ENCODE measurements around the gene TIAM2. TPM values are rescaled to one million over a fixed set of nuclear protein-coding genes. Genes with fewer than 3 reads are reported as not detected.

The TIAM2 gene
- total RNA-seq, 2 experiments from 2014 or later, result 5.4 to 6.2 TPM

DNA sequence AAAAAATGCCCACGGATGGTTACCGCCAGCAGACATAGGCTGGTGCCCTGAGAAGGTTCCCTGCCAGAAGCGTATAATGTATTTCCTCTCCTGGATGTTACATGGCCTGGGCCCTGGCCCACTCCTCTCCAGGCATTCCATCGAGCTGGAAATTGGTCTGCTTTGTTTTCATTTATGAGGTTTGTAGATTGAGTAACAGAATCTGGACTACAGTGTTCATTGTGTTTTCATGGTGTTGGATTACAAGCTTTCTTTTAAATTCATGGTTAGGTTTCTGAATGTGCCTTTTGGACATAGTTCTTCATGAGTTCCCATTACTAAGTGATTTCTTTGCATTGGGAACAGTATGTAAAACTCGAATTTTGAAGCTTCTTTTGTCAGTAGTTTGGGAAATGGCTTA is 6.4 kb downstream of the TIAM2 start:
- POLR2A ChIA-PET, result interaction anchor here (0.7 kb wide), 1 partner anchor 17 kb away, joined by 3 read pairs; no protein-coding TSS in a partner anchor
- Histone ChIP-seq H3K79me2 (ENCODE audit: insufficient read depth, low read depth, low read length) (no peaks in the 10 kb centered on the region), H3K9me2 (ENCODE audit: insufficient read depth, low read length) (no peaks in the 10 kb centered on the region), H2AFZ (ENCODE audit: low read length) (no peak overlapping the region), H3K36me3 (ENCODE audit: insufficient read depth, low read length) (no peaks in the 10 kb centered on the region), H3K4me2 (ENCODE audit: low read length) (no peak overlapping the region), H3K4me3 (ENCODE audit: low read depth, low read length, poor library complexity, severe bottlenecking) (no peak overlapping the region), H3K27ac (ENCODE audit: low read depth, low read length, poor library complexity, severe bottlenecking) (no peak overlapping the region), H4K20me1 (ENCODE audit: insufficient read depth, low read length) (no peaks in the 10 kb centered on the region), H3K9me3 (ENCODE audit: low read length) (no peaks in the 10 kb centered on the region), H3K4me1 (ENCODE audit: insufficient read depth, low read length, poor library complexity, severe bottlenecking) (no peaks in the 10 kb centered on the region)
- DNase-seq (ENCODE audit: low spot score), result no peak
- no peak for TF ChIP-seq CTCF (conservative IDR thresholded peaks at IDR 0.05; ENCODE audit: low read length)
- no peak for TF ChIP-seq EZH2phosphoT487 (IDR thresholded peaks at IDR 0.05; ENCODE audit: borderline replicate concordance, low read depth, low read length)
- intact Hi-C loops (cut with micrococcal nuclease; ENCODE audit: unreplicated experiment), result no loop called here
- BruUV-seq (replicated peaks), result no TSS peak
- CTCF ChIA-PET (ENCODE audit: unreplicated experiment), result no interaction called here

GRCh38 chr6:155001934-155002333 is 6.8 kb downstream of the TIAM2 start:
- Histone ChIP-seq H3K36me3 (ENCODE audit: insufficient read depth, low read length) (no peaks in the 10 kb centered on the region), H3K4me1 (ENCODE audit: insufficient read depth, low read length, poor library complexity, severe bottlenecking) (no peaks in the 10 kb centered on the region), H3K4me2 (ENCODE audit: low read length) (no peak overlapping the region), H3K4me3 (ENCODE audit: low read depth, low read length, poor library complexity, severe bottlenecking) (no peak overlapping the region), H3K79me2 (ENCODE audit: insufficient read depth, low read depth, low read length) (no peaks in the 10 kb centered on the region), H4K20me1 (ENCODE audit: insufficient read depth, low read length) (no peaks in the 10 kb centered on the region), H3K9me2 (ENCODE audit: insufficient read depth, low read length) (no peaks in the 10 kb centered on the region), H3K9me3 (ENCODE audit: low read length) (no peaks in the 10 kb centered on the region), H3K27ac (ENCODE audit: low read depth, low read length, poor library complexity, severe bottlenecking) (no peak overlapping the region), H2AFZ (ENCODE audit: low read length) (no peak overlapping the region)
- ChIA-PET POLR2A (no interaction called here), CTCF (ENCODE audit: unreplicated experiment) (no interaction called here)
- BruUV-seq (replicated peaks), result no TSS peak
- DNase-seq (ENCODE audit: low spot score), result no peak
- intact Hi-C loops (cut with micrococcal nuclease; ENCODE audit: unreplicated experiment), result no loop called here
- TF ChIP-seq EZH2phosphoT487 (IDR thresholded peaks at IDR 0.05; ENCODE audit: borderline replicate concordance, low read depth, low read length), result no peak
- TF ChIP-seq CTCF (conservative IDR thresholded peaks at IDR 0.05; ENCODE audit: low read length), result no peak

GRCh38 chr6:155003476-155003875 is 8.4 kb downstream of the TIAM2 start:
- no peak for TF ChIP-seq EZH2phosphoT487 (IDR thresholded peaks at IDR 0.05; ENCODE audit: borderline replicate concordance, low read depth, low read length)
- TF ChIP-seq CTCF (conservative IDR thresholded peaks at IDR 0.05; ENCODE audit: low read length), result no peak
- H3K4me3 ChIP-seq (ENCODE audit: low read depth, low read length, poor library complexity, severe bottlenecking), result no peak overlapping the region
- no peak overlapping the region for H2AFZ ChIP-seq (ENCODE audit: low read length)
- no peak overlapping the region for H3K4me2 ChIP-seq (ENCODE audit: low read length)
- H3K9me2 ChIP-seq (ENCODE audit: insufficient read depth, low read length), result no peaks in the 10 kb centered on the region
- no peaks in the 10 kb centered on the region for H3K36me3 ChIP-seq (ENCODE audit: insufficient read depth, low read length)
- H4K20me1 ChIP-seq (ENCODE audit: insufficient read depth, low read length), result no peaks in the 10 kb centered on the region
- no peak for DNase-seq (ENCODE audit: low spot score)
- ChIA-PET CTCF (ENCODE audit: unreplicated experiment) (no interaction called here), POLR2A (interaction anchor here (0.6 kb wide), 1 partner anchor 182 kb away, joined by 4 read pairs; no protein-coding TSS in a partner anchor)
- no peaks in the 10 kb centered on the region for H3K79me2 ChIP-seq (ENCODE audit: insufficient read depth, low read depth, low read length)
- H3K27ac ChIP-seq (ENCODE audit: low read depth, low read length, poor library complexity, severe bottlenecking), result no peak overlapping the region
- no TSS peak for BruUV-seq (replicated peaks)
- intact Hi-C loops (cut with micrococcal nuclease; ENCODE audit: unreplicated experiment), result no loop called here
- H3K4me1 ChIP-seq (ENCODE audit: insufficient read depth, low read length, poor library complexity, severe bottlenecking), result no peaks in the 10 kb centered on the region
- no peaks in the 10 kb centered on the region for H3K9me3 ChIP-seq (ENCODE audit: low read length)
